Measurements from ENCODE around the gene CAPN3. TPM values are rescaled to one million over a fixed set of nuclear protein-coding genes. Genes with fewer than 3 reads are reported as not detected.

Gene CAPN3
- total RNA-seq, 4 donors from 2014 or later = 0.82 to 8.8 (median 5.8) TPM

GRCh38 chr15:42367041-42367440 is 7.7 kb downstream of the CAPN3 start:
- H3K4me1 ChIP-seq = peaks cover 0 to 8% (median 0%) of the 10 kb centered on the region in 3 donors
- intact Hi-C loops (cut with DNase I) = no loop called here
- no peaks in the 10 kb centered on the region for H3K9me3 ChIP-seq
- no peak for DNase-seq
- H3K27ac ChIP-seq = no peak overlapping the region
- no peaks in the 10 kb centered on the region for H3K27me3 ChIP-seq
- WGBS, 2 donors = 41 to 64% methylated on average over 3 to 4 of the region's 5 CpGs
- TF ChIP-seq POLR2A (IDR thresholded peaks at IDR 0.05) (no peak), CTCF (IDR thresholded peaks at IDR 0.05) (no peak)
- no peak overlapping the region for H3K4me3 ChIP-seq
- H3K36me3 ChIP-seq = no peaks in the 10 kb centered on the region

DNA sequence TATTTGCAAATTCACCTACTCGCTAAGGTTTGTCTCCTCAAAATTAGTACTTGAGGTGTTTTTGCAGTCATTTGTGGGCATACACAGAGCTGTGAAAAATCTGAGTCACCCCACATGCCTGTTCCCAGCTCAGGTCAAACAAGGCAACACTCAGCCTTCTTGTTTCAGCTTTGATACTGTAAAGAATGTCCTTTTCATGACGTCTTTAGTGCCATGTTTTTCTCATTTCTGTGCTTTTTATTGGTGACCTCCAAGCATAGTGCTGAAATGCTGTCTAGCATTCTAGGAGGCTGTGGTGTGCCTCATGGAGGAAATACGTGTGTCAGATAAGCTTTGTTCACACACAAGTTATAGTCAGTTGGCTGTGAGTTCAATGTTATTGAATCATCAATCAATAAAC is 8.8 kb downstream of the CAPN3 start:
- no peaks in the 10 kb centered on the region for H3K9me3 ChIP-seq
- intact Hi-C loops (cut with DNase I) = no loop called here
- TF ChIP-seq CTCF (IDR thresholded peaks at IDR 0.05) = no peak
- TF ChIP-seq POLR2A (IDR thresholded peaks at IDR 0.05) = no peak
- no peak for DNase-seq
- H3K4me3 ChIP-seq = no peak overlapping the region
- H3K36me3 ChIP-seq = no peaks in the 10 kb centered on the region
- H3K27ac ChIP-seq = no peak overlapping the region
- 82 to 91% methylated on average over 3 of the region's 3 CpGs for WGBS, 2 donors
- no peaks in the 10 kb centered on the region for H3K27me3 ChIP-seq
- H3K4me1 ChIP-seq = peaks cover 0 to 8% (median 0%) of the 10 kb centered on the region in 3 donors

GRCh38 chr15:42371096-42371495 is 11.8 kb downstream of the CAPN3 start:
- WGBS, 2 donors = 43 to 59% methylated on average over 2 of the region's 2 CpGs
- Histone ChIP-seq H3K36me3 (no peaks in the 10 kb centered on the region), H3K4me1 (no peaks in the 10 kb centered on the region), H3K27ac (no peak overlapping the region), H3K27me3 (no peaks in the 10 kb centered on the region), H3K4me3 (no peak overlapping the region), H3K9me3 (no peaks in the 10 kb centered on the region)
- intact Hi-C loops (cut with DNase I) = no loop called here
- TF ChIP-seq CTCF (IDR thresholded peaks at IDR 0.05) (no peak), POLR2A (IDR thresholded peaks at IDR 0.05) (no peak)
- no peak for DNase-seq

- no peak for DNase-seq
- no peak for TF ChIP-seq POLR2A (IDR thresholded peaks at IDR 0.05)
- TF ChIP-seq CTCF (IDR thresholded peaks at IDR 0.05) = no peak
- Histone ChIP-seq H3K27me3 (no peaks in the 10 kb centered on the region), H3K9me3 (peaks cover 0 to 4% (median 0%) of the 10 kb centered on the region in 3 donors), H3K4me1 (no peaks in the 10 kb centered on the region), H3K27ac (no peak overlapping the region), H3K4me3 (no peak overlapping the region), H3K36me3 (no peaks in the 10 kb centered on the region)
- intact Hi-C loops (cut with DNase I) = no loop called here
- WGBS, 2 donors = 75 to 86% methylated on average over 1 of the region's 1 CpG
Measured at GRCh38 chr15:42373274-42373673, 14.0 kb downstream of the CAPN3 start.

DNA sequence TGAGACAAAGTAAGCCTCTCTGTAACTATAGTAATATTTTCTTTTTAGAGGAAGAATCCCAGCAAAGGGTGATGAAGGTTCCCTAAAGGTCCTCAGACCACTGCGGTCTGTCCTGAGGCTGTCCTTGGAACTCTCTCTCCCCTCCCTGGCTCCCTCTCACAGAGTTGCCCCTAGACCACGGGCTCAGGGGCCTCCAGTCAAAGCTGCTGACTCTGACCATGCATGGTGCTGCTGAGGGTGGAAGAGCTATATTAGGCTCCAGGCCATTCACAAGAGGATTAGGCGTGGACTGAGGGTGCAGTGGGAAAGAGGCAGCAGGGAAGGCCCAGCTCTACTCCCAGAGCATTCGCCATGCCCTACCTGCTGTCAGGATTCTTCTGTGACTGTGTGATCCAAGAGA is 14.6 kb downstream of the CAPN3 start:
- peaks cover 0 to 4% (median 0%) of the 10 kb centered on the region in 3 donors for H3K9me3 ChIP-seq
- no peaks in the 10 kb centered on the region for H3K27me3 ChIP-seq
- H3K36me3 ChIP-seq = no peaks in the 10 kb centered on the region
- 80 to 93% methylated on average over 2 to 3 of the region's 4 CpGs for WGBS, 2 donors
- H3K4me1 ChIP-seq = no peaks in the 10 kb centered on the region
- TF ChIP-seq CTCF (IDR thresholded peaks at IDR 0.05) (no peak), POLR2A (IDR thresholded peaks at IDR 0.05) (no peak)
- intact Hi-C loops (cut with DNase I) = no loop called here
- DNase-seq = no peak
- no peak overlapping the region for H3K27ac ChIP-seq
- no peak overlapping the region for H3K4me3 ChIP-seq

Measured in esophagus squamous epithelium (tissue), 5 donors.